Progenitor cell of endocrine pancreas (in vitro differentiated cells): Measurements from ENCODE around the gene CACNA2D4. TPM values are rescaled to one million over a fixed set of nuclear protein-coding genes. Genes with fewer than 3 reads are reported as not detected.

Source experiments
- DNase-seq: peaks from one replicate; pipeline ENCODE4 v3.0.0; 2021; ENCODE audit warnings: low spot score; ENCODE audit not compliant: unreplicated experiment
- H3K27ac Mint-ChIP-seq: 2 replicates; pipeline ENCODE4 v1.8.0; 2021; ENCODE audit warnings: mild to moderate bottlenecking, moderate library complexity, mixed read lengths
- H3K27me3 Mint-ChIP-seq: 2 replicates; pipeline ENCODE4 v1.8.0; 2021; ENCODE audit warnings: mixed read lengths
- H3K36me3 Mint-ChIP-seq: 2 replicates; pipeline ENCODE4 v1.8.0; 2022; ENCODE audit warnings: mixed read lengths; ENCODE audit not compliant: insufficient read depth
- H3K4me1 Mint-ChIP-seq: 2 replicates; pipeline ENCODE4 v1.8.0; 2021; ENCODE audit warnings: low read depth, mixed read lengths
- H3K4me3 Mint-ChIP-seq: 2 replicates; pipeline ENCODE4 v1.8.0; 2021; ENCODE audit warnings: low read depth, mild to moderate bottlenecking, moderate library complexity, mixed read lengths
- H3K9me3 Mint-ChIP-seq: 2 replicates; pipeline ENCODE4 v1.8.0; 2021; ENCODE audit warnings: low read depth, mixed read lengths
- CTCF ChIP-seq: fragments of 200-600 bp; sonication (generic); IDR thresholded peaks from one replicate; pipeline ENCODE4 v1.5.0; 2021; ENCODE audit warnings: antibody characterized with exemption, mild to moderate bottlenecking; ENCODE audit not compliant: unreplicated experiment
- total RNA-seq: library from RNA; stranded (reverse); gene quantifications from 2 replicates; pipeline ENCODE4 v1.2.1, GENCODE V29; 2021

The CACNA2D4 gene
- total RNA-seq, 1 donor from 2014 or later: 0.34 TPM

GRCh38 chr12:1747609-1748008 is 170.8 kb downstream of the CACNA2D4 start:
- H3K4me3 Mint-ChIP-seq: no peak overlapping the region
- peaks cover 9% of the 10 kb centered on the region for H3K4me1 Mint-ChIP-seq
- DNase-seq: no peak
- no peaks in the 10 kb centered on the region for H3K27me3 Mint-ChIP-seq
- no peak for TF ChIP-seq CTCF
- H3K9me3 Mint-ChIP-seq: peaks cover 35% of the 10 kb centered on the region
- H3K36me3 Mint-ChIP-seq: peaks cover 45% of the 10 kb centered on the region
- no peak overlapping the region for H3K27ac Mint-ChIP-seq

- peaks cover 29% of the 10 kb centered on the region for H3K4me1 Mint-ChIP-seq
- H3K9me3 Mint-ChIP-seq: peaks cover 35% of the 10 kb centered on the region
- H3K27me3 Mint-ChIP-seq: no peaks in the 10 kb centered on the region
- no peak overlapping the region for H3K27ac Mint-ChIP-seq
- peaks cover 41% of the 10 kb centered on the region for H3K36me3 Mint-ChIP-seq
- TF ChIP-seq CTCF: no peak
- no peak overlapping the region for H3K4me3 Mint-ChIP-seq
- no peak for DNase-seq
Measured at GRCh38 chr12:1744932-1745331, 173.5 kb downstream of the CACNA2D4 start.

Other genes starting within 250 kb of the CACNA2D4 start
- 83.6 and 85.4 TPM in 2 replicates for gene ADIPOR2, start 227.6 kb downstream of the CACNA2D4 start, total RNA-seq
- gene LRTM2, start 98.1 kb downstream of the CACNA2D4 start, total RNA-seq: 0.48 and 0.53 TPM in 2 replicates
- 31.5 and 32.6 TPM in 2 replicates for gene DCP1B, start 85.8 kb upstream of the CACNA2D4 start, total RNA-seq
- gene CACNA1C, start 134.3 kb upstream of the CACNA2D4 start, total RNA-seq: 11.7 and 13.5 TPM in 2 replicates